ENCODE results near the gene LRRC41. TPM values are rescaled to one million over a fixed set of nuclear protein-coding genes. Genes with fewer than 3 reads are reported as not detected.

LRRC41 gene
- total RNA-seq, result 100 to 1,000 TPM in 1 of 5 donors, 10 to 100 TPM in 4; 21.6 to 110 (median 61.9) TPM
- 10 to 100 TPM; 22.3 to 28.7 (median 22.7) TPM for polyA plus RNA-seq
- long read RNA-seq, donor 1, full-length matches to known transcripts, result 2 of 9 reads
- long read RNA-seq, donor 1, partial matches to known transcripts, result 7 of 9 reads
- long read RNA-seq, donor 1, other reads (novel, unspliced or antisense), result 0 of 9 reads
- long read RNA-seq, donor 2, full-length matches to known transcripts, result 9 of 14 reads
- long read RNA-seq, donor 2, partial matches to known transcripts, result 5 of 14 reads
- long read RNA-seq, donor 2, other reads (novel, unspliced or antisense), result 0 of 14 reads
- long read RNA-seq, donor 3, full-length matches to known transcripts, result 3 of 9 reads
- long read RNA-seq, donor 3, partial matches to known transcripts, result 6 of 9 reads
- long read RNA-seq, donor 3, other reads (novel, unspliced or antisense), result 0 of 9 reads
- long read RNA-seq, donor 4, full-length matches to known transcripts, result 1 of 1 reads
- long read RNA-seq, donor 4, partial matches to known transcripts, result 0 of 1 reads
- long read RNA-seq, donor 4, other reads (novel, unspliced or antisense), result 0 of 1 reads
- long read RNA-seq, donor 5, full-length matches to known transcripts, result 7 of 16 reads
- long read RNA-seq, donor 5, partial matches to known transcripts, result 9 of 16 reads
- long read RNA-seq, donor 5, other reads (novel, unspliced or antisense), result 0 of 16 reads
- long read RNA-seq, donor 6, result 0 reads
- long read RNA-seq, donor 7, full-length matches to known transcripts, result 5 of 842 reads
- long read RNA-seq, donor 7, partial matches to known transcripts, result 233 of 842 reads
- long read RNA-seq, donor 7, other reads (novel, unspliced or antisense), result 604 of 842 reads
- long read RNA-seq, donor 8, full-length matches to known transcripts, result 2 of 832 reads
- long read RNA-seq, donor 8, partial matches to known transcripts, result 757 of 832 reads
- long read RNA-seq, donor 8, other reads (novel, unspliced or antisense), result 73 of 832 reads
- long read RNA-seq, donor 9, full-length matches to known transcripts, result 5 of 10 reads
- long read RNA-seq, donor 9, partial matches to known transcripts, result 5 of 10 reads
- long read RNA-seq, donor 9, other reads (novel, unspliced or antisense), result 0 of 10 reads
- long read RNA-seq, donor 10, full-length matches to known transcripts, result 8 of 336 reads
- long read RNA-seq, donor 10, partial matches to known transcripts, result 95 of 336 reads
- long read RNA-seq, donor 10, other reads (novel, unspliced or antisense), result 233 of 336 reads

- peaks cover 37 to 75% (median 58%) of the 10 kb centered on the region in 4 donors for H3K4me1 ChIP-seq
- 0 to 1% (median 1%) methylated on average over 38 to 61 of the region's 61 CpGs for WGBS, 5 donors
- H3K27ac ChIP-seq, result peak within 1 kb of the TSS; percentile 90 to 100 (median 97)
- H3K36me3 ChIP-seq, result peaks cover 0 to 7% (median 2%) of the 10 kb centered on the region in 4 donors
- H3K27me3 ChIP-seq, result no peaks in the 10 kb centered on the region
- H3K4me3 ChIP-seq, result peak within 1 kb of the TSS; percentile 81 to 95 (median 88)
- intact Hi-C loops (cut with DNase I; ENCODE audit: low total_unique reads), result no loop called here
- TF ChIP-seq CTCF (IDR thresholded peaks at IDR 0.05) (no peak), EP300 (IDR thresholded peaks at IDR 0.05) (no peak), POLR2A (IDR thresholded peaks at IDR 0.05) (peak in 2 of 4 donors; percentile 57 to 79), POLR2AphosphoS5 (IDR thresholded peaks at IDR 0.05) (peak; percentile 89 to 99 (median 96))
- H3K9me3 ChIP-seq, result no peaks in the 10 kb centered on the region
- DNase-seq, result peak; percentile 96 to 98
These were observed at the start of gene LRRC41, which contains the start of gene UQCRH for GRCh38 chr1:46303038-46303871. Gene LRRC41, minus strand, starts transcription at chr1:46303616. Its CDS starts 294 bp downstream, at chr1:46303322. Gene UQCRH, plus strand, starts transcription at chr1:46303698. Its CDS starts 69 bp downstream, at chr1:46303767.

- no peak for TF ChIP-seq CTCF (IDR thresholded peaks at IDR 0.05)
- TF ChIP-seq POLR2A (IDR thresholded peaks at IDR 0.05), result no peak
- no peak for TF ChIP-seq POLR2AphosphoS5 (IDR thresholded peaks at IDR 0.05)
- TF ChIP-seq EP300 (IDR thresholded peaks at IDR 0.05), result no peak
- intact Hi-C loops (cut with DNase I; ENCODE audit: low total_unique reads), result no loop called here
- no peak overlapping the region for H3K27ac ChIP-seq
- DNase-seq, result no peak
- peaks cover 63 to 94% (median 88%) of the 10 kb centered on the region in 4 donors for H3K36me3 ChIP-seq
- peaks cover 6 to 11% (median 9%) of the 10 kb centered on the region in 4 donors for H3K4me1 ChIP-seq
- WGBS, 5 donors, result 82 to 95% (median 87%) methylated on average over 2 of the region's 2 CpGs
- no peaks in the 10 kb centered on the region for H3K27me3 ChIP-seq
- no peak overlapping the region for H3K4me3 ChIP-seq
- H3K9me3 ChIP-seq, result no peaks in the 10 kb centered on the region
These were observed 48.9 kb upstream of the LRRC41 start for GRCh38 chr1:46352363-46352762.

GRCh38 chr1:46345281-46345680, 41.9 kb upstream of the LRRC41 start:
- DNase-seq, result no peak
- Histone ChIP-seq H3K9me3 (no peaks in the 10 kb centered on the region), H3K27me3 (no peaks in the 10 kb centered on the region), H3K4me3 (no peak overlapping the region), H3K27ac (peak overlapping the region in 1 of 5 donors; percentile 99), H3K4me1 (peaks cover 19 to 33% (median 20%) of the 10 kb centered on the region in 4 donors), H3K36me3 (peaks cover 35 to 74% (median 68%) of the 10 kb centered on the region in 4 donors)
- TF ChIP-seq CTCF (IDR thresholded peaks at IDR 0.05), result no peak
- no peak for TF ChIP-seq POLR2A (IDR thresholded peaks at IDR 0.05)
- TF ChIP-seq POLR2AphosphoS5 (IDR thresholded peaks at IDR 0.05), result no peak
- TF ChIP-seq EP300 (IDR thresholded peaks at IDR 0.05), result no peak
- intact Hi-C loops (cut with DNase I; ENCODE audit: low total_unique reads), result no loop called here
